Limb (tissue), 2 donors: ENCODE measurements around the gene PTPN23.
"Not testable (repeated sequence)": the region's sequence is repeated elsewhere in the genome, so short reads cannot be mapped to it uniquely, and the experiment has no call there.

ENCODE experiments used
- DNase-seq, 2 donors: peaks; one replicate each; pipeline ENCODE4 v3.0.0-alpha.2; 2016; ENCODE audit errors: extremely low spot score in 2 of 2

The PTPN23 gene

DNA sequence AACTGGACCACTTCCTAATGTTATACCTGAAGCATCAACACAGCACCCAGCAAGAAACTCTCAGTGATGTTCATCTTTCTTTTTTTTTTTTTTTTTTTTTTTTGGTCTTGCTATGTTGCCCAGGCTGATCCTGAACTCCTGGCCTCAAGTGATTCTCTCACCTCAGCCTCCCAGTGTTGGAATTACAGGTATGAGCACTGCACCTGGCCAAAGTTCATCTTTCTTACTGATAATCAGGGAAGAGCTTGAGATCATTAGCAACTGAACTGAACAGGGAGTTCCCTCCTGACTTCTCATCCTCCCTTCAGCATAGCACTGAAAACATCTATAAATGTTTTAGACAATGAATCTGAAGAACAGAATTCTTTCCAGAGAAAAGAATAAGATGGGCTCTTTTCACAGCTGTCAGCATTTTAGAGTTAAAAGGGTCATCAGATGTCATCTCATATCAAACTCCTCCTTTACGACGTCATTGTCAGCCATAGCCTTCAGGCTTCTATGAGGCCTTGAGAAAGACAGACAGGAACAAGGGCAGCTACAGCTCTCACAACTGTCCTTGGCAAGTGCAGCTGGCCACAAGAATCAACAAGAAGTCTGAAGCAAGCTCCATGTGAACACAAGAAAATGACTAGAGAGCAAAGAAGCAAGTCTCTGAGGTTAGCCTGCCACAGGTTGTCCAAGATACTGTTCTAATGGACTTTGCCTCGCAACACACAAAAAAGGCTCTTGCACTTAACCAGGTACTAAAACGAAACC is 61.2 kb downstream of the PTPN23 start:
- DNase-seq, result no peak

GRCh38 chr3:47443611-47443995 is 62.8 kb downstream of the PTPN23 start:
- no peak for DNase-seq

DNA sequence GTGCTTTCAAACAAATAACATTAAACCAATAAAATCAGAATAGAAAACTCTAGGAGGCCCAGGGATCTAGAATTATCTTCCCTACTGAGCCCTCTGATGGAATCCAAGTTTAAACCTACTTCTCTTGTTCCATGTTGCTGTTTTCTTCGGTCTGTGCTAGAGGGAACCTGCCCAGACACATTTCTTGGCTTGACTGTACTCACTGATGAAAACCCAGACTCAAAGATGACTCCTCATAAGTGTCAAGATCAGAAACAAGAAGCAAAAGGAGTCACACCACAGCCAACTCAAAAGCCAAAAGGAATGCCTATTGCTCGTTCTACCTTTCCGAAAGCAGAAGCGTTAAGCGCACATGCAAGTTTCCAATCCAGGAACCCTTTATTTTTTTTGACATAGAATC is 63.3 kb downstream of the PTPN23 start:
- DNase-seq, result no peak

DNA sequence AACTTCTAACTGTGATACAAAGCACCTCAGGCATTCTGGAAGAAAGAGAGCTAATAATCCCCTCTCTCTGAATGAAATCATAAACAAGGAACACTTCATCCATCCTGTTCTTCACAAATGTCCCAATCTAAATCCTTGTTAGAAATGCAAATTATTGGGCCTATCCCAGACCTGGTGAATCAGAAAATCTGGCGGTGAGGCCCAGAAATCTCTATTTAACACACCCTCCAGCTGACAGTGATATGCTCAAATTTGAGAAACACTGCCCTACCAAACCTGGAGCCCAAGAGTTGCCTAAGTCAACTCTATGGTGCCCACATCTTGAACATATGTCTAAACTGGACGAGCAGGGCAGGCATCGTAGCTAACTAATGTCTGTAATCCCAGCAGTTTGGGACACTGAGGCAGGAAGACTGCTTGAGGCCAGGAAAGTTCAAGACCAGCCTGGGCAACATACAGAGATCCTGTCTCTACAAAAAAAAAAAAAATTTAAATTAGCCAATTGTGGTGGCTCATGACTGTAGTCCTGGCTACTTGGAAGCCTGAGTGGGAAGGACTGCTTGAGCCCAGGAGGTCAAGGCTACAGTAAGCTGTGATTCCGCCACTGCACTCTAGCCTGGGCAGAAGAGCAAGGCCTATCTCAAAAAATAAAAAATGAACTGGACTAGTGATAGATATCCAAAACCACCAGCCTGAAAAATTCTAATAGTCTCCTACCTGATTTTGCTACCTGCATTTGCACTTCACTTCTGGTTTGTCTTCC is 71.8 kb downstream of the PTPN23 start:
- no peak for DNase-seq

- DNase-seq, result no peak
Measured at GRCh38 chr3:47455806-47456452, 75.1 kb downstream of the PTPN23 start.

DNA sequence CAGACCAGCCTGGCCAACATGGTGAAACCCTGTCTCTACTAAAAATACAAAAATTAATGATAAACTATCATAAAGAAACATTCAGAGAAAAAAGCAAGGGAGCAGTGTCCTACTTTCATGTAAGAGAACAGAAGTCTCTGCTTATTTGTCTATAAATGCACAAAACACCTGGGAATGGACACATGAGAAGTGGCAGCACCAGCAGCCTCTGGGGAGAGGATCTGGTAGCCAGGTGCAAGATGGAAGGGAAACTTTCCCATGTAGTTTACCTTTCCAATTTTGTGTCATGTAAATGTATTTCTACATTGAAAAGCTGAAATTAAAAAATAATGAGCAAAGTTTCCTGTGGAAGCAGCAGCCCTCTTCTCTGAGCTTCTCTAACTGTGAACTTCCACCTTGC is 76.2 kb downstream of the PTPN23 start:
- no peak for DNase-seq

- not testable (repeated sequence) for DNase-seq
Measured at GRCh38 chr3:47459534-47460085, 78.8 kb downstream of the PTPN23 start.
